ENCODE data around the gene GALNT14.

DNA sequence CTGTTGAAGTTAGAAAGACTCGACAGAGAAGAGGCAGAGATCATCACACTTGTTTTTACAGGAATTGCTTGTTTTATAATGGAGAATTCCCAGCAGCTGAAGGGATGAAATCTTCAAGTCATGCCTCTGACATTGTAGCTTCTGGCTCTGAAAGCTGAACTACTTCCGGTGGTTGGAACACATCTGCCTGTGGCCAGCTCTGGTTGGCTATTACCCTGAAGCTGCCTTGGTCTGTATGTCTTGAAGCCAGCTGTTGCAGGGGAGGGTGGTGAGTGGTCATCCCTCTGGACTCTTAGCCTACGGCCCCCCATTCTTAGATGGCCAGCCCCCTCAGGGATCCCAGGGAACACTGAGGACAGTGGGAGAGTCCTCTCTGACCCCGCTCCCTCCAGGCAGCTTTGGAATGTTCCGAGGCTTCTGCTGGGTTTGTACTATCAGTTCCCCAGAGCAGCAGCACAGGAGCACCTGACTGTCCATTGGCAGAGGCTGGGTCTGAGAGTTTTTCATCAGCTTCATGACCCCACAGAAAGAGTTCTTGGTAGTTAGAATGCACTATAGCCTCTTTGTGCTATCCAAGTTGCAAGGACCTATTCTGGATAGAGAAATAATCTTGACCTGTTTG, 243.6 kb downstream of the GALNT14 start:
- TF ChIP-seq, protein P1, sequence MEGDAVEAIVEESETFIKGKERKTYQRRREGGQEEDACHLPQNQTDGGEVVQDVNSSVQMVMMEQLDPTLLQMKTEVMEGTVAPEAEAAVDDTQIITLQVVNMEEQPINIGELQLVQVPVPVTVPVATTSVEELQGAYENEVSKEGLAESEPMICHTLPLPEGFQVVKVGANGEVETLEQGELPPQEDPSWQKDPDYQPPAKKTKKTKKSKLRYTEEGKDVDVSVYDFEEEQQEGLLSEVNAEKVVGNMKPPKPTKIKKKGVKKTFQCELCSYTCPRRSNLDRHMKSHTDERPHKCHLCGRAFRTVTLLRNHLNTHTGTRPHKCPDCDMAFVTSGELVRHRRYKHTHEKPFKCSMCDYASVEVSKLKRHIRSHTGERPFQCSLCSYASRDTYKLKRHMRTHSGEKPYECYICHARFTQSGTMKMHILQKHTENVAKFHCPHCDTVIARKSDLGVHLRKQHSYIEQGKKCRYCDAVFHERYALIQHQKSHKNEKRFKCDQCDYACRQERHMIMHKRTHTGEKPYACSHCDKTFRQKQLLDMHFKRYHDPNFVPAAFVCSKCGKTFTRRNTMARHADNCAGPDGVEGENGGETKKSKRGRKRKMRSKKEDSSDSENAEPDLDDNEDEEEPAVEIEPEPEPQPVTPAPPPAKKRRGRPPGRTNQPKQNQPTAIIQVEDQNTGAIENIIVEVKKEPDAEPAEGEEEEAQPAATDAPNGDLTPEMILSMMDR (IDR thresholded peaks at IDR 0.05) = no peak
- TF ChIP-seq POLR2AphosphoS5 (IDR thresholded peaks at IDR 0.05) (no peak), POLR2A (IDR thresholded peaks at IDR 0.05) (no peak)
